Osteoblast (primary cell): ENCODE data around the gene KLHL26. TPM values are rescaled to one million over a fixed set of nuclear protein-coding genes. Genes with fewer than 3 reads are reported as not detected.

Experiments used
- DNase-seq: peaks from one replicate; pipeline ENCODE4 v3.0.0; 2011; ENCODE audit warnings: low spot score, mixed read lengths; ENCODE audit not compliant: insufficient read length; ENCODE audit errors: missing footprints
- H2AFZ ChIP-seq: 2 replicates; pipeline ENCODE4 v1.6.0; 2011; ENCODE audit warnings: mild to moderate bottlenecking, low read length
- H3K27ac ChIP-seq: 2 replicates; pipeline ENCODE4 v1.5.1; 2011; ENCODE audit warnings: mild to moderate bottlenecking, low read depth, low read length, moderate library complexity
- H3K27me3 ChIP-seq: 2 replicates; pipeline ENCODE4 v1.6.0; 2012; ENCODE audit warnings: mild to moderate bottlenecking, control low read depth, inconsistent platforms, low read length, moderate library complexity; ENCODE audit not compliant: insufficient read depth
- H3K36me3 ChIP-seq: 2 replicates; pipeline ENCODE4 v1.5.1; 2011; ENCODE audit warnings: mild to moderate bottlenecking, low read length, control low read depth, moderate library complexity; ENCODE audit not compliant: insufficient read depth
- H3K4me1 ChIP-seq: 2 replicates; pipeline ENCODE4 v1.5.1; 2011; ENCODE audit warnings: mild to moderate bottlenecking, low read length, control low read depth, moderate library complexity; ENCODE audit not compliant: insufficient read depth
- H3K4me2 ChIP-seq: 2 replicates; pipeline ENCODE4 v1.6.0; 2011; ENCODE audit warnings: mild to moderate bottlenecking, low read length; ENCODE audit not compliant: insufficient read depth
- H3K4me3 ChIP-seq: fragments of 200-600 bp; sonication (generic); 3 replicates; pipeline ENCODE4 v1.5.1; 2012; ENCODE audit warnings: mild to moderate bottlenecking, low read length, inconsistent platforms; ENCODE audit not compliant: insufficient read depth
- H3K79me2 ChIP-seq: 2 replicates; pipeline ENCODE4 v1.6.0; 2012; ENCODE audit warnings: mild to moderate bottlenecking, low read length, control low read depth, inconsistent platforms; ENCODE audit not compliant: insufficient read depth
- H3K9me3 ChIP-seq: 2 replicates; pipeline ENCODE4 v1.5.1; 2011; ENCODE audit warnings: low read depth, low read length, control low read depth
- H4K20me1 ChIP-seq: 2 replicates; pipeline ENCODE4 v1.6.0; 2012; ENCODE audit warnings: mild to moderate bottlenecking, low read length, control low read depth; ENCODE audit not compliant: insufficient read depth
- total RNA-seq: library from RNA; depleted of rRNA; stranded (reverse); fragments of >200 nt; gene quantifications from 2 replicates; pipeline ENCODE4 v1.2.3, GENCODE V29; 2012
- TF ChIP-seq, protein P1 (sequence below): IDR thresholded peaks from 2 replicates; pipeline ENCODE4 v1.5.1; 2011; ENCODE audit warnings: mild to moderate bottlenecking, low read depth, low read length, moderate library complexity; ENCODE audit errors: extremely low read depth

The KLHL26 gene
- total RNA-seq, 1 donor: 5.1 TPM

DNA sequence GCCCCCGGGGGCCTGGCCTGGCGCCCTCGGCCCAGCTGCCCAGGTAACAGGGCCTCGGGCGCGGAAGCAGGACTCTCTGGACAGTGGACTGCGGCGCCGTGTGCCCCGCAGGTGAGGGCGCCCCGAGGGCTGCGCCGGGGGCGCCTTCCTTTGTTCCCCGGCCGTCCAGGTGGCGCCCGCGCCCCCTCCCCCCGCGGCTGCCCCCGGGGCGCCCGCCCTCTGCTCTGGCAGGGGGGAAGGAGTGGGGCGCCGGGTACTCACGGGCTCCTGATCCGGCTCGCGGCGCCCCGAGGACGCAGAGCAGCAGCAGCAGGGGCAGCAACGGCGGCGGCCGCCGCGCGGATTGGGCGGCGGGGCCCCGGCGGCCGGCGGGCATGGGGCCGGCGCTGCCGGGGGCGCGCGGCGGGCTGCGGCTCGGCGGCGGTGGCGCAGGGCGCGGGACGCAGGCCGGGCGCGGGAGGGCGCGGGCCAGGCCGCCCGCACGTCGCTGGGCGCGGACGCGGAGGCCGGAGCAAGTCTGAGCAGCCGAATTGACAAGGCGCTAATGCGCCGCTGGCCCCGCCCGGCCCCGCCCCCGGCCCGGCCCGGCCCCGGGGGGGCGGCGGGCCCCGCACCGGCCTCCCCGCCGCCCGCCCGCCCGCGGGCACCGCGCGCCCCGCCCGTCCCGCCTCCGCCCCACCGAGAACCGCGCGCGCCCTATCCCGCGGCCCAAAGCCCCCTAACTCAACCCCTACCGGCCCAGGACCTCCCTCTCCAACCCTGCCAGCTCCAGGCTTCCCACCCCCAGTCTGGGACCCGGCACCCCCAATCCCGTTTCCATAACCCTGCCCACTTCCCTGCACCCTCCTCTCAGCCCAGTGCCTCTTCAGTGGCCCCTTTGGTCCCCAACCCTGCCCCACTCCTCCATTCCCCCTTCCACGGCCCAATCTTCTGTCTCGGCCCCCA, 30.3 kb upstream of the KLHL26 start, which contains the start of gene CRLF1:
Gene CRLF1 (minus strand): TSS at position 519 of the 945 bp plus-strand sequence. CDS start 143 bp downstream, at position 376.
- no peak within 1 kb of the TSS for H2AFZ ChIP-seq
- peak; percentile 87 for DNase-seq
- no peaks in the 10 kb centered on the region for H3K4me1 ChIP-seq
- H4K20me1 ChIP-seq: no peaks in the 10 kb centered on the region
- no peaks in the 10 kb centered on the region for H3K9me3 ChIP-seq
- TF ChIP-seq, protein P1, sequence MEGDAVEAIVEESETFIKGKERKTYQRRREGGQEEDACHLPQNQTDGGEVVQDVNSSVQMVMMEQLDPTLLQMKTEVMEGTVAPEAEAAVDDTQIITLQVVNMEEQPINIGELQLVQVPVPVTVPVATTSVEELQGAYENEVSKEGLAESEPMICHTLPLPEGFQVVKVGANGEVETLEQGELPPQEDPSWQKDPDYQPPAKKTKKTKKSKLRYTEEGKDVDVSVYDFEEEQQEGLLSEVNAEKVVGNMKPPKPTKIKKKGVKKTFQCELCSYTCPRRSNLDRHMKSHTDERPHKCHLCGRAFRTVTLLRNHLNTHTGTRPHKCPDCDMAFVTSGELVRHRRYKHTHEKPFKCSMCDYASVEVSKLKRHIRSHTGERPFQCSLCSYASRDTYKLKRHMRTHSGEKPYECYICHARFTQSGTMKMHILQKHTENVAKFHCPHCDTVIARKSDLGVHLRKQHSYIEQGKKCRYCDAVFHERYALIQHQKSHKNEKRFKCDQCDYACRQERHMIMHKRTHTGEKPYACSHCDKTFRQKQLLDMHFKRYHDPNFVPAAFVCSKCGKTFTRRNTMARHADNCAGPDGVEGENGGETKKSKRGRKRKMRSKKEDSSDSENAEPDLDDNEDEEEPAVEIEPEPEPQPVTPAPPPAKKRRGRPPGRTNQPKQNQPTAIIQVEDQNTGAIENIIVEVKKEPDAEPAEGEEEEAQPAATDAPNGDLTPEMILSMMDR: no peak
- H3K36me3 ChIP-seq: no peaks in the 10 kb centered on the region
- H3K79me2 ChIP-seq: no peaks in the 10 kb centered on the region
- H3K27me3 ChIP-seq: peaks cover 46% of the 10 kb centered on the region
- peak within 1 kb of the TSS; percentile 58 for H3K4me2 ChIP-seq
- peak within 1 kb of the TSS; percentile 57 for H3K4me3 ChIP-seq
- no peak within 1 kb of the TSS for H3K27ac ChIP-seq

DNA sequence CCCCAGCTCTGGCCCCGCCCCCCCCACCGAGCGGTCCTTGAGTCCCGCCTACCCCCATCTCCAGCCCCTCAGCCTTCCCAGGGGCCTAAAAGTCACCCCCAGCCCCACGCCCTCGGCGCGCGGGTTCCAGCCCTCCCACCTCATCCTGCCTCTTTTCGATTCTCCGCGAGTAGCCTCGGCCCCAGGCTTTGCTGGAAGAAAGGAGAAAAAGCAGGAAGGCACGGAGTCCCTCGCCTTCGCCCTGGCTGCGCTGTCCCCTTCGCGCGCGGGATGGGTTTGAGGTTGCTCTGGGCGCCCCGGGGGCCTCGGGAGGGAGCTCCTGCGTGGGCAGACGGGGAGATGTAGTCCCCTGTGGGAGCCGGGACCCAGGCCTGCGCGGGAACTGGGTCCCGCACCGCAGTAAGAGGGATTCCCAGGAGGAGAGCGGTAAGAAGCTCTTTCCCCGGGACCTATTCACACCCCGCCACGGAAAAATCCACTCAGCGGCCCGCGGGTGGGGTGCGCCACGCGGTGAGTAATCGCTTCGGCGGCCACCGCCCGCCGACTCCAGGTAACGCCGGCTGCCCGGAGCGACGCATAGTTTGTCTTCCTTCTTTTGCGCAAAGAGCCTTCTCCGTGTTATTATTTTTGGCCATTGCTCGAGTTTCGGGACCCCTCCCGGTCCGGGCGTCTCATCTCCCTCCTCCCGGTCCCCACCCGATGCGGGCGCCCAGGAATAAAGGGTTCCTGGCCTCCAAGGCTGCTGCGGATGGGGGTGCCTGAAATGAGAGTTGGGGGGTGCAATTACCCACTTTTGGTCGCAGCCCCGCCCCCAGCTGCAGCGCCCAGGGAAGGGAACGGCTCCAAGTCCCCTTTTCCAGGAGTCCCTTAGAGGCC, 29.4 kb upstream of the KLHL26 start:
- no peaks in the 10 kb centered on the region for H3K9me3 ChIP-seq
- peaks cover 5% of the 10 kb centered on the region for H3K4me1 ChIP-seq
- peak overlapping the region; percentile 54 for H3K4me3 ChIP-seq
- H3K27me3 ChIP-seq: peaks cover 55% of the 10 kb centered on the region
- H3K4me2 ChIP-seq: peak overlapping the region; percentile 58
- H4K20me1 ChIP-seq: no peaks in the 10 kb centered on the region
- no peak overlapping the region for H2AFZ ChIP-seq
- no peak overlapping the region for H3K27ac ChIP-seq
- no peaks in the 10 kb centered on the region for H3K79me2 ChIP-seq
- no peaks in the 10 kb centered on the region for H3K36me3 ChIP-seq
- TF ChIP-seq, protein P1: no peak
- peak; percentile 95 for DNase-seq

DNA sequence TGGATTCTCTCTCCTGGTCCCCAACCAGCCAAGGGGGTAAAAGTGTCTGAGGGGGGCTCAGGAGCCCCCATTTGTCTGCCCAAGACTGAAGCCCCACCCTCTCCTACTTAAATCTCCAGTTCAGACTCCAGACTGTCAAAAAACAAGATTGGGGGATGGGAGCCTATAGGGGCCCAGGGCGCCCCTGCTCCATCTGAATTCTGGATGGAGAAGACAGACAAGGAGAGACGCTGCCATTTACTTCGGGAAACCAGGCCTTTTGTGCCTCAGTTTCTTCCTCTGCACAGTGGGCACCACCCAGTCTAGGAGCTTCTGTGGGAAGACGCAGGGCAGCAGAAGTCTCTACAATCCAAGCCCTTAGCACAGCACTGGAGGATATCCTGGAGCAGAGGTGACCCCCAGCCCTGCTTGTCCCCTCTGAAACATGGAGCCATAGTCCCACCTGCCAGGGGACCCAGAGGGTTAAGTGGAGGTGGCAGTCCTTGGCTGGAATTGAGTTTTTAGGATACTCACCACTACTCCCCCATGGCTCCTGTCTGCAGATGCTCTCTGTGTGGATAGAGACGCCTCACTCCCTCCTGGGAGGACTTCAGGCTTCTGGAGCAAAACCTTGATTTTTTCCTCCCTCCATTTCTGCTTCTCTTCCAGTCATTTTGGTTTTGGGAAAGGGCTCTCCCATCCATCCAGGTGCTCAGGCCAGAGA, 28.6 kb upstream of the KLHL26 start:
- peak overlapping the region; percentile 58 for H3K4me2 ChIP-seq
- peak; percentile 77 for DNase-seq

More for the DNA sequence above, 28.6 kb upstream of the KLHL26 start:
- Histone ChIP-seq H2AFZ (no peak overlapping the region), H3K27me3 (peaks cover 63% of the 10 kb centered on the region), H4K20me1 (no peaks in the 10 kb centered on the region), H3K79me2 (no peaks in the 10 kb centered on the region), H3K36me3 (no peaks in the 10 kb centered on the region), H3K9me3 (no peaks in the 10 kb centered on the region), H3K4me1 (peaks cover 6% of the 10 kb centered on the region), H3K4me3 (no peak overlapping the region), H3K27ac (no peak overlapping the region)
- TF ChIP-seq, protein P1: no peak
